GM19043 (cell line): ENCODE data around the gene FARS2.
A peak's percentile ranks its signal among the peaks of the same experiment; 100 is the strongest.

Experiments used
- ATAC-seq: cut with Tn5 transposase; IDR thresholded peaks from one replicate; pipeline ENCODE4 v1.9.1; 2021; ENCODE audit warnings: low read depth; ENCODE audit not compliant: unreplicated experiment

The FARS2 gene

GRCh38 chr6:5490501-5491069 is 229.3 kb downstream of the FARS2 start:
- no peak for ATAC-seq

DNA sequence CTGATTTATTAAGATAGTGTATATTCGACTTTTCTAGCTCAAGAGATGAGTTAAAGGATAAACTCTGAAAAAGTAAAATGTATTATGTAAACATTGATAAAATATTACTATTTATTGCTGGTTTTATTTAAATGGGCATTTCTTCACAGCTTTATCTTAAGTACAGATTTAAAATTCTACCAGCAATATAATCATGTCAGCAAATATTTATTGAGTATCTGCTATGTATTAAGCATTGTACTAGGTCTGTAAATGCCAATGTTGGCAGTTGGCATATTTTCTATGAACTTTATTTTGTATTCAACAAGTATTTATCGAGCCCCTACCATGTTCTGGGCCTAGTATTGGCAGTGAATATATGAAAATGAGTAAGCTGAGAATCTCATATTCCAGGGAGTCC is 231.0 kb downstream of the FARS2 start:
- no peak for ATAC-seq

GRCh38 chr6:5493806-5494205 is 232.5 kb downstream of the FARS2 start:
- no peak for ATAC-seq

- ATAC-seq, result no peak
Measured at GRCh38 chr6:5497896-5498578, 236.7 kb downstream of the FARS2 start.

- no peak for ATAC-seq
Measured at GRCh38 chr6:5498579-5498899, 237.2 kb downstream of the FARS2 start.

DNA sequence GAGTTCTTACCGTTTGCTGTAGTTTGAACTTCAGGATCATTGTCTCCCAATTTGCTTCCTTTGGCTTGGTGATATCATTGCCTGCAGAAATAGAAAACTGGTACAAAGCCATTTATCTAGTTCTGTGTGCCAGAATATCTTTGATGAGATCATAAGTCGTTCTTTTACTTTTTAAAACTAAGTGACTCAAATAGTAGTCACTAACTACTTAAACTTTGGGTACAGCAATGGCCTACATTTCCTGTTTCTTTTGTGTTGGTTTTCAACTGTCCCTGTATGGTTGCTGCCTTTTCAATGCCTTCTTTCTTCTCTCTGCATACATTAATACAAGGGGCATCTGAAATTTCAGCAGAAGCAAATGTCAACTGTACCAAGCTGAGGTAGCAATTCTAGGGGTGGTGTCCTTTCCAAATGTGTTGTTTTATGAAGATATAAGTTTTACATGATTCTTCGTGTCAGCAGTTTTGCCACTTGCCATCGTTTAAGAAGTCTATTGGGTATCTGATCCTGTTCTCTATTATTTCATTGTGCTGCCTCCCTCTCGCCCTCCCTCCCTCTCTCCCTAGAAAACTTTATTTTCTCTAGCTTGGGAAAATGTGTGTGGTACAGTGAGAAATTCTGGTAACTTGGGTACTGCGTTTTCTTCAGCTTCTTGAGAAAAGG is 238.5 kb downstream of the FARS2 start:
- ATAC-seq, result no peak

GRCh38 chr6:5501837-5502236 is 240.5 kb downstream of the FARS2 start:
- ATAC-seq, result no peak

DNA sequence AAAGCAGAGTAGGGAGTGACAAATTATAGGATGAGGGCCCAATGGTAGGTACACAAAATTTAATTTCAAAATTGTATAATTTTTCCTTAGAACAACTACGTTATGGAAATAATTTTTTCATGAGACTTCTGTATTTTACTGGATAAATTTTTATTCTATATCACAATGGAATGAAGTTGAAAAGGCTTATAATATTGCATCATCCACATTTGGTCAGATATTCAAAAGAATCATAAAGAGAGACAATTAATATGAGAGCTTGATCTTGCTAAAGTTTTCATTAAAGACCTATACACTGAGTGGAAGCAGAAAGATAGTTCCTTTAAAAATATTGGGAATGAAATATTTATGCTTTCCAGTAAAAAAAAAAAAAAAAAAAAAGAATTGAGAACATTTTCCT is 242.8 kb downstream of the FARS2 start:
- ATAC-seq, result no peak

DNA sequence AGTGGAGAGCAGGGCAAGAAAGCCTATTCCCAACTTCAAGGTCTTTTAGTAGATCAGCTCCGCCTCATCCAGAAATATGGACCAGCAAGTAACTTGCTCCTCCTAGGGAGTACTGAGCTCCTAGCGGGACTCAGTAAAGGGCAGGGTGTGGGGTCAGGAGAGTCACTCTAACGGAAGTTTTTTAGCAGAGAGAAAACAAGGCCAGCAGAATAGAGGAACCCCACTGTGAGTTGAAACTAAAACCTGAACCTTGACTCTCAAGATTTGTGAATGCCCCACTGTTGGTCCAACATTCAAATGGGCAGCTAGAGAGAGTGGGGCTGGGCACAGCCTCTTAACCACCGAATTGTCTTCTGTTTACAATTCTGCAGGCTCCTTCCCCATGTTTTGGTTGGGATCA is 244.8 kb downstream of the FARS2 start:
- no peak for ATAC-seq

DNA sequence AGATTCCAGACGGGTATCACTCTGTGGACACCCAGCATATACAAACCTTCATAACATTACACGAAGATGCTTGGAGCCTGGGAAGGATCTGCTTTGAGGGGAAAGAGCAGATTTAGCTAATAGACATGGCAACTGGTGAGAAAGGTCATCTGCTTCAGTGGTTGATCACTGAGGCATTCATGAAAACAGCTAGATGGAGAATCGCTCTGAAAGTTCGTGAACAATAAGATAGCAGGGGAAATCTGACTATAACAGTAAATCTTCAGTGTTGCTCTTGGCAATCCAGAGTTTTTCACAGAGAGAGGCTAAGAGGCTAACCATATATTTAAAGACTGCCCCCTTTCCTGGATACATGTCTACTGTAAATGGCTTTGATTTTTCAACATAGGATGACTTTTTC is 245.3 kb downstream of the FARS2 start:
- peak; percentile 22 for ATAC-seq

- peak; percentile 88 for ATAC-seq
Measured at GRCh38 chr6:5507131-5507681, 245.9 kb downstream of the FARS2 start.

- ATAC-seq, result no peak
Measured at GRCh38 chr6:5509106-5509505, 247.8 kb downstream of the FARS2 start.

DNA sequence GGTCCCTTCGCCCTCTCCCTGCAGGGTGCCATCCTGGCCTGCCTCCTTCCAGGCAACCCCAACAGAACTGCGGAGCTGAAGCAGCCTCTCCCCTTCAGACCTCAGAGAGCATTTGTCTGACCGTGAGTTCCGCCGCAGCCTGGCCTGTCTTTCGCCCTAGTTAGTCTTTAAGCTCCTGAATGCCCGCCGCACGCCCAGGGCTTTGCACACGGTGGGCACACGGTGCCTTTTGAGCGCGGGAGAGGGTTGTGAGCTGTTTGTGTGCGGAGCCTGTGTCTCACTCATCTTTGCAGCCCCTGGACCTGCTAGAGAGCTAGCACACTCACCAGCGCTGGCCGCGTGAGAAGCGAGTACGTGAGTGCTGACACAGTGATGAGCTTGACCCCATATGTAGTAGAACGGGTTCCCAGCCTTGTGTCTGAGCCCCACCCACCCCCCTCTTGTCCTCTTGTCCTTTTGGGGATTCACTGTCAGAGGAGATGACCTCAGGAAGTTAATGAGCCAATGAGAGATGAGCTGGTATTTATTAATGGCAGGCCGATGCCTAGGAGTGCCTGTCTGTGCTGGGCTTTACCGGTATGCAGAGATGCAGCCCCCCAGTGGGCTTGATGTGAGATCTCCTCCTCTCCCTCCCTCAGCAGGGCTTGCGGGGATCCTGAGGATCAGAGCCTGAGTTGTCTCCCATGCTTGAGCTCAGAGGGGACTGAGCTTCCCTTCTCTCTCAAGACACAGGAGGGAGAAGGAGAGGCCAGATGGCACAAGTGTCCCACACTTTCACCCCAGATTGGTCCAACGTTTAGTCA is 249.2 kb downstream of the FARS2 start:
- ATAC-seq, result no peak

DNA sequence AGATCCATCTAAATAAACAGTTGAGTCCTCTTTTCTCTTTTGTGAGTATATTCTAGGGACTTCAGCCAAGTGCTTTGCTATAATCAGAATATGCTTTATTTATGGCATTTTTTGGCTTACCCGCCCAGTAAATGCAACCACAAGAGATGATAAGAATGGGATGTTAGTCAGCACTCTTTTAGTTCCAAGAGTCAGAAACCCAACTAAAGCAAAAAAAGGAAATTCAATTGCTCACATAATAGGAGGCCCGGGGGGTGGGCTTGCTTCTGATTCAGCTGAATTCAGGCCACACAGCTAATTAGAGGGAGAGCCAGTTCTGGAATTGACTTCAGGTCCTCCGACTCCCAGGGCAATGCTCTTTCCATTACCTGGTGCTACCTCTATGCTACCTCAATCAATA is 250.6 kb downstream of the FARS2 start:
- no peak for ATAC-seq

DNA sequence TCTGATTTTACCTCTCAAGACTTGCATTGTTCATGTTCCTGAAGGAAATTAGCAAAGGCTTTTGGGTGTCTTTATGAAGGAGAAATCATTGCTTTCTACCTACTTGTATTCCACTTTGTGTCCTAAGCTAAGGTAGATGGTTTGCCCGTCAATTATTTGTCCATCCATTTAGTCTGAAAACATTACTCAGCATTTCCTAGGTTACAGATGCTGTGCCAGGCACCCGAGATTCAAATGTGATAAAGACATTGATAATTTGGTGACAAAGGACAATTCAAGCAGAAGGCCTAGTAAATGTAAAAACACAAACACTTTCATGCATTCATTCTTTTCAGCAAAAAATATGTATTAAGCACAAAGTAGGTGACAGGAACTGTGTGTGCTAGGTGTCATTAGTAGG is 251.1 kb downstream of the FARS2 start:
- ATAC-seq, result no peak

DNA sequence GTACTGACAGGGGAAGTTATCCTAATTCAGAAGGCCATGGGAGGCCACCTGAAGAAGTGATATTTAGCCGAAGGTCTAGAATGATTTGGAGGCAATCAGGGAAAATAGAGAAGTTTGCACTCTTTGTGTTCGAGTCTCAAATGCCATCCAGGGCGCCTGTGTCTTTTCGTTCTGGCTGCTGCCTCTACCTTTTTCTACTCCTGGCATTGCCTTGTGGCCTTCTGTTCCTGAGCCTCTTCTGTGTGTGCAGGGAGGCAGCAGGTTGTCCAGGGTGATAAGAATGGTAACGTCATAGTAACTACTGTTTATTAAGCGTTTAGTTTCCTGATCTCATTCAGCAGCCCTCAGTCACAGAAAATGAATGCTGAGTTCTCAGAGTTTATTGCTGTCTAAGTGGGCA is 252.1 kb downstream of the FARS2 start:
- ATAC-seq, result no peak

GRCh38 chr6:5514353-5514752 is 253.0 kb downstream of the FARS2 start:
- ATAC-seq, result peak; percentile 41

DNA sequence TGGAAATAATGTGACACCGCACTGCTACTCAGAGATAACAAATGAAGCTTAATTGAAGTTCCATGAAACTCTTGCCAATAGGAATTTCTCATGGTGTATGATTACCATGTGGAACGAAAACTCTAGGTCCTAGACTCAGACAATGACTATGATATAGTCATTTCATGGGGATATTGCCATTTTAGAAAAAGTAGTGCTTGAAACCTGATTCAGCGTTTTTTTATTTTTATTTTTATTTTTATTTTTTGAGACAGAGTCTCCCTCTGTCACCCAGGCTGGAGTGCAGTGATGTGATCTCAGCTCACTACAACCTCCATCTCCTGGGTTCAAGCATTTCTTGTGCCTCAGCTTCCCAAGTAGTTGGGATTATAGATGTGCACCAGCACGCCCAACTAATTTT is 253.9 kb downstream of the FARS2 start:
- no peak for ATAC-seq

DNA sequence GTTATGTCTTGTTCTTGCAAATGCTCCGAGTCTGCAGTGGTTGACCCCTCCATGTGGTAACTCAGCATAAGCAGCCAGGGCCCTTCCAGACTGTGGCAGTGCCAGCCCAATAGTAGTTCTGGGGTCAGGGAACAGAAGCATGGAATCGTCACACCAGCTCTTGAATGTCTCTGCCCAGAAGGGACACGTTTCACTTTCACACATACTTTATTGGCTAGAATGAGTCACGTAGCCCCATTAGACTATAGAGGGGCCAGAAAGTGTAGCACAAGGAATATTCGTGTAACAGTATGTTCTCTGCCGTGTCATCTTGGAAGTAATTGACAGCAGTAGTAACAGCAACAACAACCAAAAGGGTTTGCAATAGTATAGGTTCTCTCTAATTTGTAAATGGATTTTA is 254.7 kb downstream of the FARS2 start:
- no peak for ATAC-seq

DNA sequence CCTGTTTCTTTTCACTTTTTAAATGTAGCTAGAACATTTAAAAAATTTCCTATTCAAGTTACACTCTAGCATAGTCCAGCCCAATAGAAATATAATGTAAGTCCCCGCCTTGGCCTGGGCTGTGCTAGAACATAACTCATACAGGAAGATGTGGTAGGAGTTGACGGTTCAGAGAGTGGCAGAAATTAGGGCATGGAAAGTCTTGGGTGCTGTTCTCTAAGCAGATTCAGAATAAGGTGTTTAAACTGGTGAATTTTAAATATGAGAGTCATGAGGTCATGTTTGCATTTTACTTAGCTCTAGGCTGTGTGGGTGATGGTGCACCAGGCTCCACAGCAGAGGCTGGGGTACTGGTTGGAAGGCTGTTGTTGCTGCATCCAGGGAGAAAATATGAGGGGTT is 256.5 kb downstream of the FARS2 start:
- ATAC-seq, result no peak

DNA sequence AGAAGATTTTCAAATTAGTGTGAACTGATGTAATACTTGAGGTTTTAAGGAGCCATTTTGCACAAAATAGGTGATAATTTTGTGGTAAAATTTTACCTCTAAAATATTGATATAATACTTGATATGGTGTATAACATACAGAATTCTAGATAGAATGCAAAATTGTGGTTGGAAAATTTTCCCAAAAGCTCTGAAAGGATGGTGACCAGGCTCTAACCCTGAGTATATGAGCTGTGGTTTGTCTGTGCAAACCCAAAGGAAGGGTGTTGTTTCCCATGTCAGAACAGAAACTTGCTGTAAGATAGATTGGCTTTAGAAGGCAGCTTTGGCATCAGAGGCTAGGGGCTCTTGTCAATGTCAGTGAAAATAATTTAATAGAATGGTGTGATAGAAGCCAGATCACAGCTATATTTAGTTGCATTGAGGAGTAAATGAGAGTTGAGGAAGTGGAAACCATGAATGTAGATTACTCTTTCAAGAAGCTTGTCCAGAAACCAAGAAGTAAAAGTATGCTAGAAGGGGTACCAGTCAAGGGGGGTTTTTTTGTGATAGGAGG is 257.7 kb downstream of the FARS2 start:
- ATAC-seq, result no peak
